GM12874 (cell line): ENCODE data around the gene CLEC2L.

Experiments used
- TF ChIP-seq, protein P1 (sequence below): IDR thresholded peaks from 2 replicates; pipeline ENCODE4 v1.5.1; 2011; ENCODE audit warnings: low read depth, mild to moderate bottlenecking, control low read depth, low read length, moderate library complexity; ENCODE audit not compliant: insufficient read depth

CLEC2L gene

GRCh38 chr7:139534966-139535651 is 11.6 kb downstream of the CLEC2L start:
- TF ChIP-seq, protein P1, sequence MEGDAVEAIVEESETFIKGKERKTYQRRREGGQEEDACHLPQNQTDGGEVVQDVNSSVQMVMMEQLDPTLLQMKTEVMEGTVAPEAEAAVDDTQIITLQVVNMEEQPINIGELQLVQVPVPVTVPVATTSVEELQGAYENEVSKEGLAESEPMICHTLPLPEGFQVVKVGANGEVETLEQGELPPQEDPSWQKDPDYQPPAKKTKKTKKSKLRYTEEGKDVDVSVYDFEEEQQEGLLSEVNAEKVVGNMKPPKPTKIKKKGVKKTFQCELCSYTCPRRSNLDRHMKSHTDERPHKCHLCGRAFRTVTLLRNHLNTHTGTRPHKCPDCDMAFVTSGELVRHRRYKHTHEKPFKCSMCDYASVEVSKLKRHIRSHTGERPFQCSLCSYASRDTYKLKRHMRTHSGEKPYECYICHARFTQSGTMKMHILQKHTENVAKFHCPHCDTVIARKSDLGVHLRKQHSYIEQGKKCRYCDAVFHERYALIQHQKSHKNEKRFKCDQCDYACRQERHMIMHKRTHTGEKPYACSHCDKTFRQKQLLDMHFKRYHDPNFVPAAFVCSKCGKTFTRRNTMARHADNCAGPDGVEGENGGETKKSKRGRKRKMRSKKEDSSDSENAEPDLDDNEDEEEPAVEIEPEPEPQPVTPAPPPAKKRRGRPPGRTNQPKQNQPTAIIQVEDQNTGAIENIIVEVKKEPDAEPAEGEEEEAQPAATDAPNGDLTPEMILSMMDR: no peak

DNA sequence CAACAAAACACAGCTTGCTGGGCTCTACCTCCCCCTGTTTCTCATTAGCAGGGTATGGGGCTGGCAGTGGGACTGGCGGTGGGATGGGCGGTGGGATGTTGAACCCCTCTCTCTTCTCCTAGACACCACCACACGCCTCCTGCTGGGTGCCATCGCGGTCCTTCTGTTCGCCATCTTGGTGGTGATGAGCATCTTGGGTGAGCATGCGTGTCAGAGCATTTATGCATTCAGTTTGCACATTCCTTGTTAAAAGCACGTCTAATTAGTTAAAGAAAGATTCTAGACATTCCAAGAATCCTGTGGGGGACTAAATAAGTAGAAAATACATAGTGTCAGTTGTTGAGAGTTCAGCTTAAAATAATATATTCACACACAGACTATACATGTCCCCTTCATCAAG is 12.7 kb downstream of the CLEC2L start:
- TF ChIP-seq, protein P1: no peak

GRCh38 chr7:139538881-139539635 is 15.6 kb downstream of the CLEC2L start:
- TF ChIP-seq, protein P1: no peak

- TF ChIP-seq, protein P1: no peak
Measured at GRCh38 chr7:139540203-139540602, 16.7 kb downstream of the CLEC2L start.

- TF ChIP-seq, protein P1: no peak
Measured at GRCh38 chr7:139541600-139542307, 18.3 kb downstream of the CLEC2L start.

- TF ChIP-seq, protein P1: no peak
Measured at GRCh38 chr7:139542308-139543151, 19.0 kb downstream of the CLEC2L start.
